Stimulated activated CD4-positive, alpha-beta T cell treated with anti-CD3 and anti-CD28 coated beads, TNF-alpha, amount 100 ng/mL, for 48 hours (primary cell): ENCODE results near the gene PDZK1IP1.
A peak's percentile ranks its signal among the peaks of the same experiment; 100 is the strongest.
"Not testable (repeated sequence)": the region's sequence is repeated elsewhere in the genome, so short reads cannot be mapped to it uniquely, and the experiment has no call there.

Experiments used
- DNase-seq, 3 donors: peaks; one replicate each; pipeline ENCODE4 v3.0.0-alpha.2; 2020; ENCODE audit warnings: low read depth in 3 of 3

PDZK1IP1 gene

DNA sequence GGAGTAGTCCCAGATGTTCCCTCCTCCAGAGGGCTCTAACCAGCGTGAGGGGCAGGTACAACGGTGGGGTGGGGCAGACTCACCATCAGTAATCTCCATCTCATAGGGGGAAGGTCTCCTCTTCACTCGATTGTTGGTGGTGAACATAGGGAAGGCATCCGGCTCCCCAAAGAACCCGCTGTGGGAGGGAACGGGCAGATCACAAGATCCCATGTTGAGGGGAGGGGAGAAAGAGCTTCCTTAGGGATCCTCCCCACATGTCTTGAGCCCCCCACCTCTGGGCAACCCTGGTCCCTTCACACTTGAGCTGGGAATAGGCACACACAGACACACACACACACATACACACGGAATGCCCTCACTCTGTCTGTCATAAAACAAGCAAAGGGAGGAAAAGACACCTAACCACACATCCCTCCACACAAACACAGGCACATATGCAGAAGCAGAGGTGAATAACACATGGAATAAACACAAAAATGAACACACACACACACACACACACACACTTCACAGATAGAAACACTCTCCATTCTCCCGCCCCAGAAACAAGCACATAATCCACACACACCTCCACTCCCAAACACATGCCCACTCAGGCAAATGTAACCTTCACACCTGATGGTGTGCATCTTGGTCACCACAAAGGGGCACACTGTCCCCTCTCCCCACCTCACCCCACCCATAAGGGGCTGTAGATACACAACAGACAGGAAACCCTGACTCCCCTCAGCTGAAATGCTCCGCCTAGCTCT, 34.3 kb upstream of the PDZK1IP1 start:
- DNase-seq, result no peak

DNA sequence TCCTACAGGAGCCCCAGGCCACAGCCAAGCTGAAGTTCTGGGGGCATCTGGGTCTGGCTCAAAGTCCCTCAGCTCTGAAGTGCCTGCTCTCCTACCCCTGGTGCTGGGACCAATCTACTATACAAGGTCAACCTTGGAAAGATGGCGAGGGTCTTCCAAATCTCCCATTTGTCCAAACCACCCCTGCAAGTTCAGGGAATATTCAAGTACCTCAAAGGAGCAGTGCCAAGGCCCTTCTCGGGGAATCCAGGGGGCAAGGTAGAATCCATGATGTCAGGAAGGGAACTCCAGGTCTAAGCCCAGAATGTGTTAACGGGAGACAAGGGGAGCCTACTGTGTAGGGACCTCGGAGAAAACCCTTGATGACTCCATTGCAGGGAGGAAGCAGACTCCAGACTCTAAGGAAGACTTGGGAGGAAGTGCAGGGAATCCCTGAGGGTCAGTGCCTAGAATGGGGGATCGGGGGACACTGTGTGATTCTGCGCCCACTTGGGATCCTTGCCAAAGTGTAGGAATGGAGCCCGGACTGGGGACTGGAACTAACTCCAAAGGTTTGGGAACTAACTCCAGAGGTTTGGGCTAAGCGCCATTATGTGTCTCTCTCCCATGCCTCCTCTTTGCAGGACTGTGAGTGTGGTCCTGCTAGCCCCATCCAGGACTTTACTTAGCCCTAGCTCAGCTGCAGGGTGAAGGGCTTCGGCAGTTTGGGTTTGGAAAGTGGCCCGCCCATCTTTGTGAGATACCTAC, 33.5 kb upstream of the PDZK1IP1 start:
- no peak for DNase-seq

DNA sequence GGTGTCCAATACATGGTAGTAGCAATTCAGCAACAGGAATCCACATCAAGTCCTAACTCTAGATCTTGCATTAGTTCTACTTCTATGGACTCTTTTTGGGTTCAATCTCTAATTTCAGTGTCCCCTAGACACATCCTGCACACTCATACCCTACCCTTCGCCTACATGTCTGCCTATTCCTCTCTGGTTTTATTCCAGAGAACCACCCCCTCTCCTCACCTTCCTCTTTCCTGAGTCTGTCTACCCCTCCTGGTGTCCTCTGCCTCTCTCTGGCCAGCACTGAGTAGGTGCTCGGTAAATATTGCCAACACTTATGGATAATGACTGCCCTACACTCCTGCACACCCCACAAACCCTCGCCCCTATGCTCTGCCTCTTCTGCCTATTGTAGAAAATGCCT, 32.6 kb upstream of the PDZK1IP1 start:
- no peak for DNase-seq

DNA sequence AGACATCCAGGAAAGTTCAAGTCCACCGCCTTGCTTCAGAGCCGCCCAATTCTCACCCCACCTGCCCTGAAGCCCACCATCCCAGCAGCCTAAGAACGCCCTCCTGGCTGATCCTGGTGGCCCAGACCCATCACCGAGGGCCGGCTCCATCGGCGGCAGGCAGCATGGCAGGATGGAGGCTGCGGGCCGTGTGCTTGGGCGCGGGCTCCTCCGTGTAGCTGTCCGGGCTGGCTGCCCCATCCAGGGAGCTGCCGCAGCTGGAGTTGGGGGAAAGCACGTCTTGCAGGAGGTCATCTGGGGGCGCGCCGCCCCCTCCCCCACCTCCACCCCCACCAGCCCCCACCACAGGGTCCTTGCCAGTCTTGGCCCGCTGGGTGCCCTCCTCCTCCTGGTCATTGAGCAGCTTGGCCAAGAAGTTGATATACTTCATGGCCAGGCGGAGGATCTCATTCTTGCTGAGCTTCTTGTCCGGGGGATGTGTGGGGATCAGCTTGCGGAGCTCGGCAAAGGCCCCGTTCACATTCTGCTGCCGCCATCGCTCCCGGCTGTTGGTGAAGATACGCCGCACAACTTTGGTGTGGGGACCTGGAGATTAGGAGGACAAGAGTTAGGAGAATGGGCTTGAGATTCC, 29.9 kb upstream of the PDZK1IP1 start:
- DNase-seq, result no peak

DNA sequence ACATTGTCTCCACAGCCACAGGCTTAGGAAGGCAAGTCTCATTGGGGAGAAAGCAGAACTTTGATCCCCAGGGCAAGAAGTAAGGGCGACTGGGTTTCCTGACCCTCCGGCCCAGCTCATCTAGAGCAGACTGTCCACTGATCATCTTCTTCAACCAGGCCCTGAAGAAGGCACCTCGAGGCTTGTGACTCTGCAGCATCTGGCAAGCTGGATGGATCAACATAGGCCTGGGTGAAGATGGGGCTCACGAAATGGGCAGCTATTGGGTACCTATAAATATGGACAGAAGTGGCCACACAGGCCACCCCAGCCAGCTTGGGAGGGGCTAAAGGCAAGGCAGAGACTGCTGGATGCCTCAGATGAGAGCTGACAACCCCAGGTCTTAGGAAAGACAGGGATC, 29.2 kb upstream of the PDZK1IP1 start:
- no peak for DNase-seq

DNA sequence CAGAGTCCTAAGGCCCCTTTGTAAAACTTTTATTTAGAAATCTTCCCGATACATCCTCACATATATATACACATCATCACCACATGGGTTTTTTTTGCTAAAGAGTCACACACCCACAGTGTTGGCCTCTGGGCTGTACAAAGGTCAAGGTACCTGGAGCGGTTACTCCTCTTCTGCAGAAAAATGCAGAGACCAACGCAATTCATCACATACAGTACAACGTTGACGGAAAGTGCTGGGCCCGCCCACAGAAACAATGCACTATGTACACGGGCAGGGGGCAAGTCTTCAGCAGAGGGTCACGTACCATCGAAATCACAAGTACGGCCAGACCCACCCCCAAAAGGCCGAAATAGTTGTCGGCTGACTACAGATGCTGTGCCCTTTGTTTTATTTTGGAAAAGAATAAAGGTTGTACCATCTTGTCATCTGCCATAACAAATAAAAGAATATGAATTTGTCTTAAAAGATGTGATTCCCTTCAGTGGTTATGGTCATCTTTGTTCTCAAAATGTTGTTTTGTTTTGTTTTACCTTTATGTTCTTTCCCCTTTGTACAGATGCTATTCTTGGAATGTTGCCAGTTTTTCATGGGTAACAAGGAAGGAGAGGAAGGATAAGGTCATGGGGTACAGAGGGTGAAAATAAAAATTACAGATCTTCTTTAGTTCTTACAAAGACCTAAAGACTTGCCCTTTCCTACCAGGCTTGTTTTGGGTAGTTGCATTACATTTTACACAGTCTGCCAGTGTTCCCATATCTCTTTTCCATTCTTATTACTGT, 26.6 kb upstream of the PDZK1IP1 start:
- no peak for DNase-seq

DNA sequence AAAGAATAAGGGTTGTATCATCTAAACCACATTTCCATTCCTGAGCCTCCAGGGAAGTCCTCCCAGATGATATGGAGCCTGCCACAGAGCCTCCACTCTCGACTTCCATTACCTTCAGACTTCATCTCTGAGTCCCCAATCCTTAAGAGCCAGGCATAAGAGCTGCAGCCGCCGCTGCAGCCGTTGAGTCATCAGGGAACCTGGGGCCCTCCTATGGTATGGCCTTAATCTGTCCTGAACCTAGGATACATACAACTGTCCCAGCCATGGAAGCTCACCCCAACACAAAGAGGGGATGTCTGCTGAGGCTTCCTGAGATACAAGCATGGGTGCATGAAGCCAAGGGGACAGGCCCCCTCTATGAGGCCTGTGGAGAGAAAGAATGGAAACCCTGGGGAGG, 25.9 kb upstream of the PDZK1IP1 start:
- DNase-seq, result no peak

DNA sequence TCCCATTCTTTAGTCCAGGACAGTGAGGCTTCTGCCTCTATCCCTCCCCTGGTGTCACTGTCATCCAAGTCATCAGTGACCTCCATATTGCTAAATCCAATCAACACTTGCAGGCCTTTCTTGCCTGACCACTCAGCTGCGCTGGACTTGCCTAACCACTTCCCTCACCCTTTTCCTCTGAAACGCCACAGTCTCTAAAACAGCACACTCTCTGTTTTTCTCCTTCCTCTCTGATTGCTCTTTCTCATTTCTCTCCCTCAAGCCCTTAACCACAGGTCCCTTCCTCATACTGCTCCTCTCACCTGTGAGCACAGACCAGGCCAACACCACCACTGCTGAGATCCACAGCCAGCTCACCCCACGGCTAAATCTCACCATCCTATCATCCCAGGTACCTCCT, 24.7 kb upstream of the PDZK1IP1 start:
- no peak for DNase-seq

DNA sequence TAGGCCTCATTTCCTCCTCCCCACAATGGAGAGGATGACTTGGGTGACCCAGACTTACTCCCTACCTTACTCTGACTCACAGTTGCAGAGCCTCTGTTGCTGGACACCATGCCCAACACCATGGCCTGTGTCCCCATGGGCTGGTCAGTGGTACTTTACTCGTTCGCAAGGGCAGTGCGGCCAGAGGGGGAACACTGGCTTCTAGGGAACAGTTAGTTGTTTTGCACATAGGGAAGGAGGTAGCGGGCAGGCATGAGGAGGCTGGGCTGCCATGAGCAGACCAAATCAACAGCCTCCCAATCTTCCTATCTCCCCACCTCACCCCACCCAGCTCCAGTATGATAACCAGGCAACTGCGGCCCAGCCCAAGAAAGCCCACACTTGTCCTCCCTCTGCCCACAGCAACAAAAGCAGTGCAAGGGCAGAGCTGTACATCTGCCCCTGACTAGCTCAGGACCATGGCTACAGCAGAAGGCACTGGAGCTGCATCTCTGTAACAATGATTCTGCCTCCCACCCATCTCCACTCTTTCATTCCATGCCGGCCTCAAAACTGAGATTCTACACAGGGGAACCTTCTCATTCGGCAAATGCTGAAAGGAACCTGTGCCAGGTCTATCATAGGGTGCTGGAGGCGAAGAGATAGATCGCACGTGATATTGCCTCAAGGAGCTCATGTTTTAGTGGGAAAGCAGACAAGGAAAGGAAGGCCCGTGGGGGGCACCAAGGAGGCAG, 23.6 kb upstream of the PDZK1IP1 start:
- DNase-seq, result no peak

DNA sequence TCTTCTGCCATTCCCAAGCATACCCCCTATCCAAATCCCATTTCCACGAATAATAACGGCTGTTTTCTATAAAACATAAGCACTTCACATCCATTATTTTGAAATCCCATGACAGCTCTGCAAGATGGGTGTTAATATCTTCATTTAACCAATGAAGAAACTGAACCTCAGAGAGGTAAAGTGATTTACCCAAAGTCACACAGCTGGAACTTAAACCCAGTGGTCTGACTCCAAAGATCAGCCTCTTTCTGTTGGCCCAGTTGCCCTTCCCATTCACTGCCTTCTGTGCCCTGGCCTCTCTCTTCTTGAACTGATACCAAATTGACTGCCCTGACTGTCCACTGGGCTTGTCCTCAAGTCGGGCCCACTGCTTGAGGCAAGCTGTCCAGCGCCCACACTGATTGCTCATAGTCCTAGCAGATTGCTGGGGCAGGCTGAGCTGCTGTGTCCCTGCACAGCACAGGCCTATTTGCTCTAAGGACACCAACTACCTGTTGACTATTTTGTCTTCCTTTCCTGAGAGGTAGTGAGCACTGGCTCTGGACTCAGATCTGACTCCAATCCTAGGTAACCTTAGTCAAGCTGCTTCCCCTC, 22.9 kb upstream of the PDZK1IP1 start:
- no peak for DNase-seq

DNA sequence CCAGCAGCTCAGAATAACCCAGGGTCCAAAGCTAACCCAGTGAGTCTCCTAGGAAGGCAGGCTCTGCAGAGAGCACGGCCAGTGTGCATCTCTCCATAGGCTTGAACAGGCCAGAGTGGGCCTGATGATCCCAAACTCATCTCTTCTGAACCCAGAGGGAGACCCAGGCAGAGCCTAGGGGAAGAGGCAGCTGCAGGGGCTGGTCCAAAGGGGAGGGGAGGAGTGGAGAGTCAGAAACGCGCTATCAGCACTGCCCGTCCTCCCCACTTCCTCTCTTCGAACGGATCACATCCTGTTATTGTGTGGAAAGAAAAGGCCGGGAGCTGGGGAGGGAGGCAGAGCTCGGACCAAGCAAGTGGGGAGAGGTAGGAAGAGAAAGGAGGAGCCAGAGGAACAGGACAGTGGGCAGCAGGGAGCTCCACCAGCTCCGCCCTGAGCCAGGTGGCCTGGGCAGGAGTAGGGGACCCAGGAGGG, 22.0 kb upstream of the PDZK1IP1 start:
- DNase-seq, result no peak

DNA sequence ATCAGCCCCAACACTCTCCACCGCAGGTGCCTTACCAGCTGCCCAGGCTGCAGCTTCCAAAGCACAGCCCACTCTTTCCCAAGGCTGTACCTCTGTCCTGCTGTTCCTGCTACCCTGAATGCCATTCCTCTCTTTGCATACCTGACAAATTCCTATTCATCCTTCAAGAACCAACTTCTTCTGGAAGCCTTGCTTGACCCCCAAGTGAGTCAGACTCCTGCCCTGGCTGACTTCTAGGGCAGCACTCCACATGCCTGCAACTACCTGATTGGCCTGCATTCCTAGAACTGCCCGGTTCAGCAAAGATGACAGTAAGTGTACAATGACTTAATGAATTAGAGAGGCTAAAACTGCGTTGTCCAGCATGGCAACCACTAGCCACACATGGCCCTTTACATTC, 20.8 kb upstream of the PDZK1IP1 start:
- no peak for DNase-seq

DNA sequence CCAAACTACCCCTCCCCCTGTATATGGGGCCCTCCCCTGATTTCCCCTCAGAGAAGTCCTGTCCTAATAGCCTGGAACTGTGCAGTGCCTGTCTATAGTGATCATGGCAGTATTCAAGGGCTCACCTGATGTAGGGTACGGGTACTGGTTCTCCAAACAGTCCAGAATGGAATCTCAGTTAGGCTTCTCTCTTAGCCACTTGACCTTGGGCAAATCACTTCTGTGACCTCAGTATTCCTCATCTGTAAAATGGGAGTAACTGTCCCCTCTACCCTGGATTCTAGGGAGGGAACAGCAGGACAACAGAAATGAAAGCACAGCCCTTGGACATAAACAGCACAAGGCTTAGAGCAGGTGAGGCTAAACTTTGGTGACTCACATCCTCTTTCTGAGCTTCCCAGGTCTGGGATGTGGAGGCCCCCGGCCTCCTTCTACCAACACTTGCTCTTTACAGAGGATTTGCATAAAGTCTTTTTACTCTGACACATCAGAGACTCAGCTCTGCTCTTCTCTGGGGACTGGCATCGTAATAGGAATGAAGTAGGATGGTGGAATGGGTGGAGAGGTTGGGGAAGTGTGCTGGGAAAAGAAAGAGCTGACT, 20.0 kb upstream of the PDZK1IP1 start:
- no peak for DNase-seq

DNA sequence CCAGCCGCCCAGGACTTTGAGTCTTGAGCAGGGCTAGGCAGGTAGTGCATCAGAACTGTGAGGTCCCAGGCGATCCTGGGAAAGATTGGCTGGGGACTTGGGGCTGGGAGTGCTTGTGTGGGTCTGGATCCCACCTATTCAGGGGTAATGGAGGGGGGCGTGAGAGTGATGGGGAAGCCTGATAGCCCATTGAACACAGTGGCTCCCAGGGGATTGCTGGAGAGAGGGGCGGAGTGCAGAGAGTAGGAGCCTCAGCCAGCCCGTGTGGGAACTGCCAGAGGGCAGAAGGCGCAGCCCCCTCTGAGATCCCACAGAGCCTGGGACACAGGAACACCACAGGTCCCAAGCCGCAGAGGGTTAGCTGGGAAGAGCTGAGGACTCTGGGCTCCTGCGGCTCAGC, 19.3 kb upstream of the PDZK1IP1 start:
- no peak for DNase-seq

DNA sequence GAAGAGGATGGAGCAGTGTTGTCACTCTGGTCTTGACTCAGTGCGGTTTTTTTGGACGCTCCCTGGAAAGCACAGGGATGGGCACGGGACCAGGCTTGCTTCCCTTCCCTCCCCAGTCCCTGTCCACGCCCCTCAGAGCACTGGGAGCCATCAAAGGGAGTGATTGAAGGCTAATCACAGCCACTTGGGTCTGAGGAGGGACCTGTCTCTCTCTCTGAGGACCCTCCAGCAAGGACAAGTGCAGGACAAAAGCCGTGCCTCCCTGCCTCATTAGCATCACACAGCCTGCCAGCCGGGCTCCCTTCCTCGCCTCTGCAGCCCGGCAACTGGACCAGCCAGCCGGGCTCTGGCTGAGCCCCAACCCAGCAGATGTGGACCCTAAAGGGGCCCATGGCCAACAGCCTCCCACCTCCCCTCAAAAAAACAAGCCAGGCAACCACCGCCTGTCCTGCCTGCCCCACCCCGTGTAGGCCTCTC, 18.6 kb upstream of the PDZK1IP1 start:
- DNase-seq, result no peak

DNA sequence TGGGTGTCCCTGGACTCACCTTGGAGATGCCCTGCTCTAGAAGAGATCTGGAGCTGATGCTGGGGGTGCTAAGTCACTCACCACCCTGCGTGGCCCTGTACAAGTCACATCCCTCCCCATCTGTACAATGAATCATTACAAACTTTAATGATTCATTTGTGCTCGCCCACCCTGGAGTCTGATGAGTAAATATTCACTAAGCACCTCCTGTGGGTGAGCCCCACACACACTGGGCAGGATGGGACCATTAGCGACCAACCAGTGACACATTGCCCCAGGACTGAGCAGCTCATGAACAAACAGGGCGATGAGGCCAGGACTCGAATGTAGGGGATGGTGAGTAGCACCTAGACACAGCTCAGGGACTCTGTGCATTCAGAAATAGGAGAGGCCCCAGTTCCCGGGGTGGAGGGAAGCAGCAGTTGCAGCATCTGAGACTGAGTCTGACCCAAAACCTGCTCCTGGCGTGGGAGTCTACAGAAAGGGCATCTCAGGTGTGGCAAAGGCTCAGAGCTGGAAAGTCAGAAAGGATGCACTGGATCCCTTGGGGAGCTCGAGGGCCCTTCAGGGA, 18.1 kb upstream of the PDZK1IP1 start:
- peak in 1 of 3 donors; percentile 19 for DNase-seq

DNA sequence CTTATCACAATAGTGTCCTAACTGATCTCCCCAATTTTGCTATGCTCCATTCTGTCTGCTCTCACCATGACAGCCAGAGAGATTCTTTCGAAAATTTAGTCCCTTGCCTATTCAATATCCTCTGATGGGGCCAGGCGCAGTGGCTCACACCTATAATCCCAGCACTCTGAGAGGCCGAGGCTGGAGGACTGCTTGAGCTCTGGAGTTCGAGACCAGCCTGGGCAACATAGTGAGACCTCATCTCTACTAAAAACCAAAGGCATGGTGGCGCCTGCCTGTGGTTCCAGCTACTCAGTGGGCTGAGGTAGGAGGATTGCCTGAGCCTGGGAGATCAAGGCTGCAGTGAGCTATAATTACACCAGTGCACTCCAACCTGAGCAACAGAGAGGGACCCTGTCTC, 16.1 kb upstream of the PDZK1IP1 start:
- DNase-seq, result no peak

DNA sequence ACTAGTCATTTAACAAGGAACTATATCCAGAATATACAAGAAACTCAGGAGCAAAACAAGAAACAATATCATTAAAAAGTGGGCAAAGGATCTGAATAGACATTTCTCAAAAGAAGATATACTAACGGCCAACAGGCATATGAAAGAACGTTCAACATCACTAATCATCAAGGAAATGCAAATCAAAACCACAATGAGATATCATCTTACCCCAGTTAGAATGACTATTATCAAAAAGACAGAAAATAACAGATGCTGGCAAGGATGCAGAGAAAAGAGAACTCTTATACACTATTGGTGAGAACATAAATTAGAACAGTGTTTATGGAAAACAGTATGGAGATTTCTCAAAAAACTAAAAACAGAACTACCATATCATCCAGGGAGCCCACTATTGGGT, 13.7 kb upstream of the PDZK1IP1 start:
- not testable (repeated sequence) for DNase-seq

DNA sequence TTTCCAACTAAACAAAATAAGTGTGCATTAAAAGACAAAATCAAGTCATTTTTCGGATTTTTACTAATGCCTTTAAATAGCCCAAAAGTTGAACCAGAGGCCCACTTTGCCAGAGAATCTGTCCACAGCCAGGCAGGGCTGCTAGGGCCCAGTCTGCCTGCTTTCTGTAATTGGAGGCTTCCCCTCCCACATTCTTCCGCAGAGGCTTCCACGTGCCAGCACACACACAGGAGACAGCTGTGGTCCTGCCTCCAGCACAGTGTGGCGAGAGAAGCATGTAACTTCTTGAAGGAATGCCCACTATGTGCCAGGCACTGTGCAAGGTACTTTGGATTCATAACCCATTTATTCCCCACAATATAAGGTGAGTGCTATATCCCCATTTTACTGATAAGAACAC, 11.3 kb upstream of the PDZK1IP1 start:
- no peak for DNase-seq

DNA sequence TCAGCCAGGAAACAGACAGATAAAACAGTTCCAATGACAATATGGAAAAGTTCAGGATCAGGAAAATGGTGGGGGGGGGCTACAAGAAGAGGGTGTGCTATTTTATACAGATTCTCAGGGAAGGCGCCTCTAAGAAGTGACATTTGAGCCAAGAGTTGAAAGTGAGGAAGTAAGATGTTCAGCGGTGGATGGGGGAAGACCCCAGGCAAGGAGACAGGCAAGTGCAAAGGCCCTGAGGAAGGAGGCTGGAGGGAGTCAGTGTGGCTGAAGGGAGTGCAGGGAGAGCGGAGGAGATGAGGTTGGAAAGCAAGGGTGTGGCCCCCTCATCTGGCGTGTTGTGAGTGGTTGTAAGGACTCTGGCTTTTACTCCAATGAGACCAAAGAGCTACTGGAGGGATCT, 8.4 kb upstream of the PDZK1IP1 start:
- DNase-seq, result no peak
